HT1080 (cell line): ENCODE results near the gene ZXDB. TPM values are rescaled to one million over a fixed set of nuclear protein-coding genes. Genes with fewer than 3 reads are reported as not detected.

ENCODE experiments used
- total RNA-seq: library from RNA; depleted of rRNA; stranded (reverse); fragments of >200 nt; shearing (Covaris generic); gene quantifications from 2 replicates; pipeline ENCODE4 v1.2.3, GENCODE V29; 2014; rRNA removed

Gene ZXDB
- total RNA-seq, 1 experiment from 2014 or later = 4.4 TPM

Other genes with a start within 250 kb of the ZXDB start
- not detected in 2 replicates for gene NLRP2B, start 88.2 kb downstream of the ZXDB start, total RNA-seq